ENCODE measurements around the gene C10orf105.

The C10orf105 gene

GRCh38 chr10:71678057-71678805 lies 41.3 kb downstream of the C10orf105 start:
- TF ChIP-seq CTCF (conservative IDR thresholded peaks at IDR 0.05) = no peak
- H3K27ac ChIP-seq = no peak overlapping the region

GRCh38 chr10:71677261-71677660 lies 42.3 kb downstream of the C10orf105 start:
- H3K27ac ChIP-seq = no peak overlapping the region
- TF ChIP-seq CTCF (conservative IDR thresholded peaks at IDR 0.05) = no peak

GRCh38 chr10:71675295-71675970 lies 44.1 kb downstream of the C10orf105 start:
- H3K27ac ChIP-seq = no peak overlapping the region

GRCh38 chr10:71671994-71672946 lies 47.3 kb downstream of the C10orf105 start:
- H3K27ac ChIP-seq = no peak overlapping the region
- TF ChIP-seq CTCF (conservative IDR thresholded peaks at IDR 0.05) = no peak

More at GRCh38 chr10:71675295-71675970, 44.1 kb downstream of the C10orf105 start:
- TF ChIP-seq CTCF (conservative IDR thresholded peaks at IDR 0.05) = no peak

DNA sequence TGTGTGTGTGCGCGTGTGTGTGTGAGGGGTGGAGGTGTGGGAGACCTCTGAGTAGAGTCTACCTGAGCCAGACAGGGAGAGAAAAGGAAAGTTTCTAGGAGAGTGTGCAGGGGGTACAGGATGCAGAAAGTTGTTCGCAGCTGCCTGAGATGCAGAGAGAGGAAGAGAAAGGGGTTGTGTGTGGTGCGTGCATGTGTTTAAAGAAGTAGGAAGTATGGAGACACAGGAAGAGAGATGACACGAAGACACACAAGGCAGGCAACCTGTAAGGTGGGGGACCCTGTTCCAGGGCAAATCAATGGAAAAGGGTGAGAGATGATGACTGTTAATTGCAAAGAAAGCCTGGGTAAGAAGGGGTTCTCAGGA lies 52.2 kb downstream of the C10orf105 start:
- no peak overlapping the region for H3K27ac ChIP-seq
- TF ChIP-seq CTCF (conservative IDR thresholded peaks at IDR 0.05) = no peak

GRCh38 chr10:71666639-71667386 lies 52.8 kb downstream of the C10orf105 start:
- no peak for TF ChIP-seq CTCF (conservative IDR thresholded peaks at IDR 0.05)
- no peak overlapping the region for H3K27ac ChIP-seq

All from VCaP (cell line).